SH-SY5Y (cell line): ENCODE measurements around the gene GMPR.

Experiments used
- GATA2 ChIP-seq: IDR thresholded peaks from 2 replicates; pipeline ENCODE4 v1.6.1; 2011; ENCODE audit warnings: mild to moderate bottlenecking, low read depth, low read length
- GATA3 ChIP-seq: IDR thresholded peaks from 2 replicates; pipeline ENCODE4 v1.6.1; 2011; ENCODE audit warnings: low read depth, mild to moderate bottlenecking, low read length, moderate library complexity

- TF ChIP-seq GATA2 = no peak
- TF ChIP-seq GATA3 = no peak
Observed at GRCh38 chr6:16228043-16228442, 10.3 kb upstream of the GMPR start.
